Smooth muscle cell (in vitro differentiated cells): ENCODE measurements around the gene NOL12. TPM values are rescaled to one million over a fixed set of nuclear protein-coding genes. Genes with fewer than 3 reads are reported as not detected.

Source experiments
- DNase-seq: peaks from one replicate; lab custom pipeline; 2025; ENCODE audit not compliant: unreplicated experiment; lab: John Stamatoyannopoulos, UW
- H2AFZ ChIP-seq: fragments of 200-600 bp; sonication (generic); 2 replicates; pipeline ENCODE4 v1.6.0; 2016; ENCODE audit warnings: antibody characterized with exemption, low read depth, mild to moderate bottlenecking
- H3F3A ChIP-seq: fragments of 200-600 bp; sonication (generic); 2 replicates; pipeline ENCODE4 v1.6.0; 2017; ENCODE audit warnings: antibody characterized with exemption, low read depth
- H3K27ac ChIP-seq: fragments of 200-600 bp; sonication (generic); 2 replicates; pipeline ENCODE4 v1.5.1; 2016; ENCODE audit warnings: low read depth, mild to moderate bottlenecking
- H3K27me3 ChIP-seq: fragments of 200-600 bp; sonication (generic); 2 replicates; pipeline ENCODE4 v1.6.1; 2016; ENCODE audit warnings: low read depth, mild to moderate bottlenecking
- H3K36me3 ChIP-seq: fragments of 200-600 bp; sonication (generic); 2 replicates; pipeline ENCODE4 v1.5.1; 2016; ENCODE audit warnings: low read depth
- H3K4me1 ChIP-seq: fragments of 200-600 bp; sonication (generic); 2 replicates; pipeline ENCODE4 v1.5.1; 2016; ENCODE audit warnings: low read depth
- H3K4me2 ChIP-seq: fragments of 200-600 bp; sonication (generic); 2 replicates; pipeline ENCODE4 v1.6.0; 2016; ENCODE audit warnings: mild to moderate bottlenecking
- H3K4me3 ChIP-seq: fragments of 200-600 bp; sonication (generic); 2 replicates; pipeline ENCODE4 v1.5.1; 2016; ENCODE audit warnings: mild to moderate bottlenecking
- H3K79me2 ChIP-seq: fragments of 200-600 bp; sonication (generic); 2 replicates; pipeline ENCODE4 v1.6.0; 2016; ENCODE audit warnings: low read depth, mild to moderate bottlenecking
- H3K9ac ChIP-seq: fragments of 200-600 bp; sonication (generic); 2 replicates; pipeline ENCODE4 v1.6.0; 2016; ENCODE audit warnings: low read depth
- H3K9me3 ChIP-seq: fragments of 200-600 bp; sonication (generic); replicated peaks from 2 replicates; pipeline ENCODE4 v1.5.1; 2016; ENCODE audit warnings: low read depth
- H4K20me1 ChIP-seq: fragments of 200-600 bp; sonication (generic); 2 replicates; pipeline ENCODE4 v1.6.0; 2016; ENCODE audit warnings: low read depth
- WGBS: methylation state at CpG from one replicate; pipeline ENCODE4 v1.1.7; 2016; ENCODE audit warnings: low lambda C conversion rate; 5-methylcytosine and 5-hydroxymethylcytosine counted together
- polyA plus RNA-seq: library from polyadenylated mRNA; unstranded; fragments of >200 nt; fragmentation: Nextera tagmentation; extraction: Ambion mirVana; gene quantifications from 2 replicates; pipeline ENCODE4 v1.2.1, GENCODE V29; 2016
- total RNA-seq: library from RNA; depleted of rRNA; stranded (reverse); fragments of >200 nt; gene quantifications from 2 replicates; pipeline ENCODE4 v1.2.3, GENCODE V29; 2014
- TF ChIP-seq, protein P1 (sequence below): fragments of 200-600 bp; sonication (generic); IDR thresholded peaks from 2 replicates; pipeline ENCODE4 v1.5.1; 2017; ENCODE audit warnings: borderline replicate concordance, mild to moderate bottlenecking, antibody characterized with exemption; ENCODE audit not compliant: insufficient read depth, poor library complexity, severe bottlenecking

The NOL12 gene
- total and polyA plus RNA-seq, 2 experiments from 2014 or later: 13.2 to 31.0 TPM

DNA sequence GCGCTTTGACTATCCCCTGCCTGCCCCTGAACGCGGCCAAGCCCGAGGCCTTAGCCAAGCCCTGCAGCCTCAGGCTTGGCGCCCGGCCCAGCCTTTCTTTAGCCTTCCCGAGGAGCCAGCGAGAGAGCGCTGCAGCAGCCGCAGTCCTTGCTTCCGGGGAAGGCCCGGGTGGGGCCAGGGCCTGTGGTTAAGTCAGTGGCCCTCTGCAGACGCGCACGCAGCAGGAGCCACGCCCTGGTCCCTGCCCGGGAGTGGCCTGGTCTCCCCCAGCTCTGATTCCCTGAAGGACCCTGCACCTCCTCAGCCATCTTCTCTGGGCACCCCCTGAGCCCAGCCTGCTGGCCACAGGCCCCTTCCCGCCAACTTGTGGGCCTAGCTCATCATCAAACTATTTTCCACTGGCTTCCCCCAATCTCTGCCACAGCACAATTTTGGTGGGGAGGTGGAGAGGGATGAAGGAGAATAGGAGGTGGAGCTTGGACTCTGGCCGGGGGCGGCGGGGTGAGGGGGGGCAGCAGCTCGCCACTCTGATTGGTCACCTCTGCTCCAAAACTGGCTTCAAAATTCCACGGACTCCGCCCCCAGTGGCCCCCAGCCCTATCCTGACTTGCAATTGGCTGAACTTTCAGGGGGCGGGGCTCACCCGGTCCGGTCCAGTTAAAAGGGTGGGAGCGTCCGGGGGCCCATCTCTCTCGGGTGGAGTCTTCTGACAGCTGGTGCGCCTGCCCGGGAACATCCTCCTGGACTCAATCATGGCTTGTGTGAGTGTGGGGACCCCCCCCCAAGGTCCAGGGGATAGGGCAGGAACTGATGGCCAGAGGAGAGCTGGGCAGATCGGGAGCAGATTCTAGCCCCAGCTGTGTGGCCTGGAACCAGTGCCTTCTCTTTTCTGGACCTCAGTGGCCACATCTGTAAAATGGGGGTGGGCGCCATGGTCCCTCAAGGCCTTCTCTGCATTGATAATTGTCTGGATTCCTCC, 10.9 kb upstream of the NOL12 start, which contains the start of gene LGALS1:
LGALS1 (plus strand) TSS at position 686 of the 979 bp plus-strand sequence; CDS start at position 753, 67 bp downstream.
- peaks cover 31% of the 10 kb centered on the region for H4K20me1 ChIP-seq

DNA sequence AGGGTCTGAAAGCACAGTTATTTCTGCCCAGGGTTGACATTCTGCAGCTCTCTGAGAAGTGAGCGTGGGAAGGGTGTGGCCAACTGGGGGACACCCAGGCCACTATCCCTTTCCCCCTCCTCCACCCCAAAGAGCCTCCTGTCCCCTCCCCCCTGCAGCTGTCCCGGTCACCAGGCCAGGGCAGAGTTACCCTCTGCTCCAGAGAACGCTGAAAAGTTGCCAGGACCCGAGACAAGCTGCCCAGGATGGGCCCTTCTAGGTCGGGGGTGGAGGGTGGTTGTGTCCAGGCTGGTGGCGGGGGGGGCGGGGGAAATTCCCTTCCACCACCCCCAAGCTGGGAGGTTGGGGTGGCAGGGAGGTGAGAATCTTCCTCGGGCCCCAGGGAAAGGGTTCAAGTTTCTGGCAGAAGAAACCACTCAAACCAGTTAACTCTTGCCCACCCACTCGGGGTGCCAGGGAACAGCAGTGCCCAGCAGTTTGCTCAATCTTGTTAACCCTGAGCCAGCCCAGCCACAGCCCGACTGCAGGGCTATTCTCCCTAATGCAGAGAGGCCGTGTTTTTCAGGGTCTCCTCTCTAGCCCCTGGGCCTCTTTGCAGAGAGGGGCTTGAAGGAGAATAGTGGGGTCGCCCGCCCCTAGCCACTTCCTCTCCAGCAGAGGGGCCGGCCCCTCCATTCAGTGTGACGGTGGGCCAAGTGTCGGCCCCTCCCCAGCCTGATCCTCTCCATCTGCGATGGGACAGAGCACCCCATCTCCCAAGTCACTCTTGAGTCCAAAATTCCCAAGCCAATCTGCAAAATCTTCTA, 10.0 kb upstream of the NOL12 start:
- Histone ChIP-seq H3K27me3 (no peaks in the 10 kb centered on the region), H3K4me2 (peak overlapping the region; percentile 97), H4K20me1 (peaks cover 40% of the 10 kb centered on the region), H3K4me3 (peak overlapping the region; percentile 74), H3K79me2 (peaks cover 23% of the 10 kb centered on the region), H2AFZ (no peak overlapping the region), H3K9me3 (no peaks in the 10 kb centered on the region), H3K36me3 (no peaks in the 10 kb centered on the region), H3K27ac (peak overlapping the region; percentile 92), H3K9ac (peak overlapping the region; percentile 93), H3F3A (peaks cover 45% of the 10 kb centered on the region), H3K4me1 (peaks cover 3% of the 10 kb centered on the region)
- WGBS: 21% methylated on average over 10 of the region's 17 CpGs
- DNase-seq: no peak
- TF ChIP-seq, protein P1, sequence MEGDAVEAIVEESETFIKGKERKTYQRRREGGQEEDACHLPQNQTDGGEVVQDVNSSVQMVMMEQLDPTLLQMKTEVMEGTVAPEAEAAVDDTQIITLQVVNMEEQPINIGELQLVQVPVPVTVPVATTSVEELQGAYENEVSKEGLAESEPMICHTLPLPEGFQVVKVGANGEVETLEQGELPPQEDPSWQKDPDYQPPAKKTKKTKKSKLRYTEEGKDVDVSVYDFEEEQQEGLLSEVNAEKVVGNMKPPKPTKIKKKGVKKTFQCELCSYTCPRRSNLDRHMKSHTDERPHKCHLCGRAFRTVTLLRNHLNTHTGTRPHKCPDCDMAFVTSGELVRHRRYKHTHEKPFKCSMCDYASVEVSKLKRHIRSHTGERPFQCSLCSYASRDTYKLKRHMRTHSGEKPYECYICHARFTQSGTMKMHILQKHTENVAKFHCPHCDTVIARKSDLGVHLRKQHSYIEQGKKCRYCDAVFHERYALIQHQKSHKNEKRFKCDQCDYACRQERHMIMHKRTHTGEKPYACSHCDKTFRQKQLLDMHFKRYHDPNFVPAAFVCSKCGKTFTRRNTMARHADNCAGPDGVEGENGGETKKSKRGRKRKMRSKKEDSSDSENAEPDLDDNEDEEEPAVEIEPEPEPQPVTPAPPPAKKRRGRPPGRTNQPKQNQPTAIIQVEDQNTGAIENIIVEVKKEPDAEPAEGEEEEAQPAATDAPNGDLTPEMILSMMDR: no peak

More for the DNA sequence above, 10.9 kb upstream of the NOL12 start, which contains the start of gene LGALS1:
- Histone ChIP-seq H3K27ac (peak within 1 kb of the TSS; percentile 92), H3K4me2 (peak within 1 kb of the TSS; percentile 97), H3K79me2 (peaks cover 23% of the 10 kb centered on the region), H3K4me1 (peaks cover 3% of the 10 kb centered on the region), H3K9ac (peak within 1 kb of the TSS; percentile 93), H3K27me3 (no peaks in the 10 kb centered on the region), H3K9me3 (no peaks in the 10 kb centered on the region), H3K36me3 (no peaks in the 10 kb centered on the region), H3K4me3 (peak within 1 kb of the TSS; percentile 74), H2AFZ (no peak within 1 kb of the TSS), H3F3A (peaks cover 38% of the 10 kb centered on the region)
- TF ChIP-seq, protein P1: no peak
- DNase-seq: peak; percentile 89
- 23% methylated on average over 34 of the region's 34 CpGs for WGBS

- peak; percentile 80 for DNase-seq
- H3K36me3 ChIP-seq: no peaks in the 10 kb centered on the region
- H3F3A ChIP-seq: peaks cover 45% of the 10 kb centered on the region
- H3K4me1 ChIP-seq: peaks cover 3% of the 10 kb centered on the region
- peak overlapping the region; percentile 74 for H3K4me3 ChIP-seq
- peak overlapping the region; percentile 92 for H3K27ac ChIP-seq
- H3K27me3 ChIP-seq: no peaks in the 10 kb centered on the region
- no peaks in the 10 kb centered on the region for H3K9me3 ChIP-seq
- H3K79me2 ChIP-seq: peaks cover 23% of the 10 kb centered on the region
- peak overlapping the region; percentile 93 for H3K9ac ChIP-seq
- H2AFZ ChIP-seq: no peak overlapping the region
- H3K4me2 ChIP-seq: peak overlapping the region; percentile 97
- peaks cover 43% of the 10 kb centered on the region for H4K20me1 ChIP-seq
- TF ChIP-seq, protein P1: no peak
- under 1% methylated on average over 17 of the region's 42 CpGs for WGBS
Measured at GRCh38 chr22:37676736-37677492, 9.2 kb upstream of the NOL12 start.
